ENCODE measurements around the gene GFOD1. TPM values are rescaled to one million over a fixed set of nuclear protein-coding genes. Genes with fewer than 3 reads are reported as not detected.

The GFOD1 gene
- total and polyA plus RNA-seq, 10 of the 15 experiments (the other 5 are each of a cell fraction or from before 2014, with no cell fraction given) = 6.5 to 41.4 (median 16.0) TPM

DNA sequence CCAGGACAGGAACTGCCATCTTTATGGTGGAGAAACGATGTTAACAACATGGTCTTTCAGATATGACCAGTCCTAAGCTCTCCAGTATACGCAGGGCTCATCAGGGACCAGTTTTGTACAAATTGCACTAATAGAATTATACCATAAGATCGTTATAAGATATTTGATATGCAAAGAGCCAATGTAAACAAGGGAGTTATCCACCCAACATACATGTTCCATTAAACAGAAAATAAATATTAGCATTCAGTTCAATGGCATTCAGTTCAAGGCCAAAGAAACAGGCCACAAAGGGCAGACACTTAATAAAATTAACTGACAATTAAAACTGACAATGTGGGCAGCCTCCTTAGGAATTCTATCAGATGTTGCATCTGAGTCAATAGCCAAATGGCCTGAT, 2.6 kb downstream of the GFOD1 start:
- Histone ChIP-seq H3K36me3 (ENCODE audit: control insufficient read depth in 2 of 2, insufficient read depth in 2 of 2, low read length in 1 of 2) (peaks cover under 1 to 5% of the 10 kb centered on the region in 2 experiments; a peak in 3 of 4 replicates), H3K4me3 (peak overlapping the region; percentile 100), H3K4me1 (ENCODE audit: control insufficient read depth, insufficient read depth, low read length) (peaks cover 32% of the 10 kb centered on the region), H3K9ac (ENCODE audit: control insufficient read depth, insufficient read depth, low read length) (peak overlapping the region; percentile 82), H3K27me3 (replicated peaks in 1 of 2; ENCODE audit: control insufficient read depth in 2 of 2, insufficient read depth in 2 of 2, low read length in 1 of 2) (no peaks in the 10 kb centered on the region), H3K79me2 (ENCODE audit: control insufficient read depth, insufficient read depth, low read length) (peaks cover 67% of the 10 kb centered on the region), H4K20me1 (ENCODE audit: control insufficient read depth, insufficient read depth) (no peaks in the 10 kb centered on the region), H3K4me2 (ENCODE audit: control insufficient read depth, insufficient read depth) (peak overlapping the region; percentile 85), H3K9me3 (replicated peaks; ENCODE audit: control insufficient read depth, insufficient read depth, low read length) (no peaks in the 10 kb centered on the region), H3K27ac (ENCODE audit: control insufficient read depth, insufficient read depth) (peak overlapping the region; percentile 62), H2AFZ (ENCODE audit: control insufficient read depth, low read depth, low read length) (no peak overlapping the region)
- DNase-seq (ENCODE audit: low read depth, low spot score) = no peak
- ChIA-PET POLR2A (interaction anchor here (0.9 to 5.5 kb wide), 14 partner anchors 11 to 210 kb away, joined by 3 to 68 read pairs (median 4); no protein-coding TSS in a partner anchor), SMC1A (ENCODE audit: uncharacterized antibody, unreplicated experiment) (interaction anchor here (0.8 to 10.5 kb wide), 24 partner anchors 10 to 224 kb away, joined by 3 to 181 read pairs (median 10); partner anchors contain the start of genes SIRT5 and TBC1D7), RAD21 (ENCODE audit: unreplicated experiment) (interaction anchor here (0.9 to 11.8 kb wide), 16 partner anchors 11 to 147 kb away, joined by 3 to 193 read pairs (median 11); partner anchors contain the start of gene SIRT5), CTCF (interaction anchor here (0.7 to 5.5 kb wide), 15 partner anchors 14 to 226 kb away, joined by 3 to 44 read pairs (median 8); partner anchors contain the start of gene SIRT5)
- no TSS peak for BruUV-seq (replicated peaks)
- intact Hi-C loops (cut with micrococcal nuclease; ENCODE audit: unreplicated experiment) = loop anchor here (1.0 to 5.0 kb wide), 3 partner anchors 57 to 148 kb away; no protein-coding TSS in a partner anchor
- 44% methylated on average over 3 of the region's 3 CpGs for WGBS (ENCODE audit: insufficient coverage, insufficient replicate concordance, low lambda C conversion rate, missing lambda C conversion rate)
- in situ Hi-C loops (cut with MboI) = no loop called here
- FAIRE-seq = no peak
- ATAC-seq = no peak
- no peak for TF ChIP-seq SUZ12 (IDR thresholded peaks at IDR 0.05; ENCODE audit: unreplicated experiment)
- TF ChIP-seq SPI1 (IDR thresholded peaks at IDR 0.05; ENCODE audit: borderline replicate concordance, insufficient read depth, low read depth, low read length) = 0 out of 2 replicates have a peak, but pooled peaks have one; percentile 23

DNA sequence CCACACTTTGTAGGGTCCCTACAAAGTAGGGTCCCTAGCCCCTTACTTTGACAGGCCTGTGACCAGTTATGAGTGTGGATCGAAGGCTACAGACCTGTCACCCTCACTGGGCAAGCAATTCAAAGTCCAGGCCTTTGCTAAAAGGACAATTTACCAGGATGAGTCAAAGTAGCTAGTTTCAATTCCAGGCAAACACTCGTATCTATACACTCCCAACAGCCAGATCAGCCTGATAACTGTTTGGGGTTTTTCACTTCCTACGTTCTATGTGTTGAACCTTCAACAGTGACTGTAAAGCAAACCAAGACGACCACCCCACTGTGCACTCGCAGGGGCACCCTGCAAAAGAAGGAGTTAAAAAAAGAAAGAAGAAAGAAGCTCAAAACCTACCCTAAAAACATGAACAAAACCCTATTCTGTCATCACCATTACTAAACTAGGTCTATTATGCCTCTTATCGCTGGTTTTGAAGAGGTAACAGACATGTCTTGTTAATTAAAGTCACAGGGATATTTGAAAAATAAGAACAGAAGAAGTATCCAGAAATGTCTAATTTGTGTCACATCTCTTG, 3.2 kb downstream of the GFOD1 start:
- no peaks in the 10 kb centered on the region for H3K27me3 ChIP-seq (replicated peaks in 1 of 2; ENCODE audit: control insufficient read depth in 2 of 2, insufficient read depth in 2 of 2, low read length in 1 of 2)
- no peaks in the 10 kb centered on the region for H4K20me1 ChIP-seq (ENCODE audit: control insufficient read depth, insufficient read depth)
- H3K9me3 ChIP-seq (replicated peaks; ENCODE audit: control insufficient read depth, insufficient read depth, low read length) = no peaks in the 10 kb centered on the region
- H3K4me2 ChIP-seq (ENCODE audit: control insufficient read depth, insufficient read depth) = peak overlapping the region; percentile 85
- peaks cover 4 to 10% of the 10 kb centered on the region in 2 experiments; a peak in 3 of 4 replicates for H3K36me3 ChIP-seq (ENCODE audit: control insufficient read depth in 2 of 2, insufficient read depth in 2 of 2, low read length in 1 of 2)
- peak; percentile 22 for ATAC-seq
- in situ Hi-C loops (cut with MboI) = no loop called here
- no peak overlapping the region for H2AFZ ChIP-seq (ENCODE audit: control insufficient read depth, low read depth, low read length)
- peaks cover 73% of the 10 kb centered on the region for H3K79me2 ChIP-seq (ENCODE audit: control insufficient read depth, insufficient read depth, low read length)
- peak overlapping the region; percentile 100 for H3K4me3 ChIP-seq
- peak; percentile 54 for FAIRE-seq
- POLR2A ChIA-PET = interaction anchor here (0.9 to 5.5 kb wide), 17 partner anchors 10 to 210 kb away, joined by 3 to 68 read pairs (median 4); no protein-coding TSS in a partner anchor
- H3K4me1 ChIP-seq (ENCODE audit: control insufficient read depth, insufficient read depth, low read length) = peaks cover 38% of the 10 kb centered on the region
- DNase-seq (ENCODE audit: low read depth, low spot score) = no peak
- SMC1A ChIA-PET (ENCODE audit: uncharacterized antibody, unreplicated experiment) = interaction anchor here (0.9 to 10.5 kb wide), 24 partner anchors 11 to 224 kb away, joined by 3 to 181 read pairs (median 10); partner anchors contain the start of genes SIRT5 and TBC1D7
- RAD21 ChIA-PET (ENCODE audit: unreplicated experiment) = interaction anchor here (0.5 to 11.8 kb wide), 18 partner anchors 17 to 1148 kb away, joined by 3 to 193 read pairs (median 8); partner anchors contain the start of gene SIRT5
- intact Hi-C loops (cut with micrococcal nuclease; ENCODE audit: unreplicated experiment) = loop anchor here (1.0 to 2.0 kb wide), 2 partner anchors 56 to 101 kb away; no protein-coding TSS in a partner anchor
- H3K9ac ChIP-seq (ENCODE audit: control insufficient read depth, insufficient read depth, low read length) = peak overlapping the region; percentile 82
- 15% methylated on average over 6 of the region's 6 CpGs for WGBS (ENCODE audit: insufficient coverage, insufficient replicate concordance, low lambda C conversion rate, missing lambda C conversion rate)
- CTCF ChIA-PET = interaction anchor here (1.2 to 5.5 kb wide), 11 partner anchors 13 to 226 kb away, joined by 3 to 44 read pairs (median 8); partner anchors contain the start of gene SIRT5
- H3K27ac ChIP-seq (ENCODE audit: control insufficient read depth, insufficient read depth) = peak overlapping the region; percentile 62
- BruUV-seq (replicated peaks) = no TSS peak
- TF ChIP-seq BACH1 (IDR thresholded peaks at IDR 0.05; ENCODE audit: borderline replicate concordance) = no peak
- TF ChIP-seq NBN (IDR thresholded peaks at IDR 0.05) = peak; percentile 68
- TF ChIP-seq, protein P1, sequence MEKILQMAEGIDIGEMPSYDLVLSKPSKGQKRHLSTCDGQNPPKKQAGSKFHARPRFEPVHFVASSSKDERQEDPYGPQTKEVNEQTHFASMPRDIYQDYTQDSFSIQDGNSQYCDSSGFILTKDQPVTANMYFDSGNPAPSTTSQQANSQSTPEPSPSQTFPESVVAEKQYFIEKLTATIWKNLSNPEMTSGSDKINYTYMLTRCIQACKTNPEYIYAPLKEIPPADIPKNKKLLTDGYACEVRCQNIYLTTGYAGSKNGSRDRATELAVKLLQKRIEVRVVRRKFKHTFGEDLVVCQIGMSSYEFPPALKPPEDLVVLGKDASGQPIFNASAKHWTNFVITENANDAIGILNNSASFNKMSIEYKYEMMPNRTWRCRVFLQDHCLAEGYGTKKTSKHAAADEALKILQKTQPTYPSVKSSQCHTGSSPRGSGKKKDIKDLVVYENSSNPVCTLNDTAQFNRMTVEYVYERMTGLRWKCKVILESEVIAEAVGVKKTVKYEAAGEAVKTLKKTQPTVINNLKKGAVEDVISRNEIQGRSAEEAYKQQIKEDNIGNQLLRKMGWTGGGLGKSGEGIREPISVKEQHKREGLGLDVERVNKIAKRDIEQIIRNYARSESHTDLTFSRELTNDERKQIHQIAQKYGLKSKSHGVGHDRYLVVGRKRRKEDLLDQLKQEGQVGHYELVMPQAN (conservative IDR thresholded peaks at IDR 0.05) = 0 out of 2 replicates have a peak, but pooled peaks have one; percentile 18
- 0 out of 2 replicates have a peak, but pooled peaks have one; percentile 23 for TF ChIP-seq MXI1 (IDR thresholded peaks at IDR 0.05; ENCODE audit: low read depth, low read length)
- TF ChIP-seq SPI1 (IDR thresholded peaks at IDR 0.05; ENCODE audit: borderline replicate concordance, insufficient read depth, low read depth, low read length) = peak; percentile 53; the same call in 1 of the 2 replicates
- TF ChIP-seq DPF2 (IDR thresholded peaks at IDR 0.05) = peak; percentile 78

All from GM12878 (cell line).